Measurements from ENCODE around the gene FAM219B.
"Not testable (repeated sequence)": the region's sequence is repeated elsewhere in the genome, so short reads cannot be mapped to it uniquely, and the experiment has no call there.

FAM219B gene

GRCh38 chr15:74902295-74903075, 4.2 kb downstream of the FAM219B start:
- no peak for DNase-seq

- DNase-seq, result peak in 1 of 2 experiments; percentile 53
Measured at GRCh38 chr15:74901612-74902063, 5.0 kb downstream of the FAM219B start.

GRCh38 chr15:74897300-74897701, 9.3 kb downstream of the FAM219B start:
- DNase-seq, result no peak

GRCh38 chr15:74896316-74896715, 10.3 kb downstream of the FAM219B start:
- DNase-seq, result no peak

- DNase-seq, result no peak
Measured at GRCh38 chr15:74895830-74896229, 10.8 kb downstream of the FAM219B start.

- not testable (repeated sequence) for DNase-seq
Measured at GRCh38 chr15:74894383-74894782, 12.3 kb downstream of the FAM219B start.

GRCh38 chr15:74893627-74894026, 13.0 kb downstream of the FAM219B start:
- no peak for DNase-seq

GRCh38 chr15:74892931-74893330, 13.7 kb downstream of the FAM219B start:
- no peak for DNase-seq

GRCh38 chr15:74892313-74892712, 14.3 kb downstream of the FAM219B start:
- no peak for DNase-seq

GRCh38 chr15:74891469-74891868, 15.2 kb downstream of the FAM219B start:
- DNase-seq, result no peak

GRCh38 chr15:74890665-74890960, 16.0 kb downstream of the FAM219B start:
- DNase-seq, result no peak

- DNase-seq, result peak; percentile 62 to 92
Measured at GRCh38 chr15:74889883-74890664, 16.6 kb downstream of the FAM219B start, which contains the start of gene MPI. TSS of gene MPI (plus strand) at chr15:74890042. CDS start at chr15:74890074, 32 bp downstream.

GRCh38 chr15:74889390-74889882, 17.2 kb downstream of the FAM219B start:
- no peak for DNase-seq

GRCh38 chr15:74888716-74889115, 17.9 kb downstream of the FAM219B start:
- DNase-seq, result no peak

GRCh38 chr15:74887537-74888193, 19.0 kb downstream of the FAM219B start:
- DNase-seq, result not testable (repeated sequence)

- DNase-seq, result no peak
Measured at GRCh38 chr15:74885461-74885860, 21.2 kb downstream of the FAM219B start.

GRCh38 chr15:74884428-74885223, 22.0 kb downstream of the FAM219B start:
- no peak for DNase-seq

- no peak for DNase-seq
Measured at GRCh38 chr15:74882528-74882927, 24.1 kb downstream of the FAM219B start.

GRCh38 chr15:74878273-74878672, 28.4 kb downstream of the FAM219B start:
- no peak for DNase-seq

- peak in 1 of 2 experiments; percentile 59 for DNase-seq
Measured at GRCh38 chr15:74873756-74874424, 32.8 kb downstream of the FAM219B start.

- peak; percentile 93 to 95 for DNase-seq
Measured at GRCh38 chr15:74873036-74873755, 33.5 kb downstream of the FAM219B start, which contains the start of gene SCAMP2. TSS of gene SCAMP2 (minus strand) at chr15:74873365. CDS start at chr15:74873255, 110 bp downstream.

Measured in NCI-H526 (cell line).